ENCODE results near the gene ZNF350.

DNA sequence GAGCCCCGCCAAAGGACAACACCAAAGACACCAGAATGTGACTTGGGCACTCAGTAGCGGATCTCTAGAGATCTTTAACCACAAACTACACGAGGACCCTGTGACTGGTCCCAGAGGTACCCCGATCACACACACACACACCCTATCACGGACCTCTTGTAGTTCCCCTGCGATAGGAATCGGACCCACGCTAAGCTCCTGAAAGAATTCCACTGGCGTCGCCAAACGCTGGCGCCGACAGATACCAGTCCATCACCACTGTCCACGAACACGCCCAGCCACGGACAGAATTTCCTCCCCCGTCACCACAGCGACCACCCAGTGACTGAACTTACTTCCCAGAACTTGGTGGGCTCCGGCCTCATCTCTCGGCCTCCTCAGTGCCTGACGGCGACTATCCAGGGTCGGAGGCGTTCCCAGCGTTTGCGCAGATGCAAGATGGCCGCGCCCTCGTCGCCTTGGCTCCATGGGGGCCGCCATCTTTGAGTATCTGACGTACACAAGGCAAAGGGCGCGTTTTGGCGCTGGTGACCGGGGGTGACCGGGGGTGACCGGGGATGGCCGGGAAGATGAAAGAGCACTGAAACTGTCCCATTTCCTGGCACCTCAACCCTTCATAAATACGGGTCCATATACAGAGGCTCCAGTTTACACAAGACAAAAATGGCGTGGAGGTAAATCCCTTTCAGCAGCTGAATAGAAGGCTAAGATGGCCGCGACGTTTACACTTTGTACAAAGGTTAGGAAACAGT is 21.3 kb upstream of the ZNF350 start, which contains the start of gene ZNF615:
- TF ChIP-seq, protein P1, sequence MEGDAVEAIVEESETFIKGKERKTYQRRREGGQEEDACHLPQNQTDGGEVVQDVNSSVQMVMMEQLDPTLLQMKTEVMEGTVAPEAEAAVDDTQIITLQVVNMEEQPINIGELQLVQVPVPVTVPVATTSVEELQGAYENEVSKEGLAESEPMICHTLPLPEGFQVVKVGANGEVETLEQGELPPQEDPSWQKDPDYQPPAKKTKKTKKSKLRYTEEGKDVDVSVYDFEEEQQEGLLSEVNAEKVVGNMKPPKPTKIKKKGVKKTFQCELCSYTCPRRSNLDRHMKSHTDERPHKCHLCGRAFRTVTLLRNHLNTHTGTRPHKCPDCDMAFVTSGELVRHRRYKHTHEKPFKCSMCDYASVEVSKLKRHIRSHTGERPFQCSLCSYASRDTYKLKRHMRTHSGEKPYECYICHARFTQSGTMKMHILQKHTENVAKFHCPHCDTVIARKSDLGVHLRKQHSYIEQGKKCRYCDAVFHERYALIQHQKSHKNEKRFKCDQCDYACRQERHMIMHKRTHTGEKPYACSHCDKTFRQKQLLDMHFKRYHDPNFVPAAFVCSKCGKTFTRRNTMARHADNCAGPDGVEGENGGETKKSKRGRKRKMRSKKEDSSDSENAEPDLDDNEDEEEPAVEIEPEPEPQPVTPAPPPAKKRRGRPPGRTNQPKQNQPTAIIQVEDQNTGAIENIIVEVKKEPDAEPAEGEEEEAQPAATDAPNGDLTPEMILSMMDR (IDR thresholded peaks at IDR 0.05), result no peak
- TF ChIP-seq EP300 (IDR thresholded peaks at IDR 0.05; ENCODE audit: low read depth), result no peak
- no peak for TF ChIP-seq POLR2A (IDR thresholded peaks at IDR 0.05)
